HG03045 (cell line): ENCODE results near the gene B4GALT5.
A peak's percentile ranks its signal among the peaks of the same experiment; 100 is the strongest.
"Not testable (repeated sequence)": the region's sequence is repeated elsewhere in the genome, so short reads cannot be mapped to it uniquely, and the experiment has no call there.

Experiments used
- ATAC-seq: cut with Tn5 transposase; IDR thresholded peaks from one replicate; pipeline ENCODE4 v1.9.1; 2021; ENCODE audit warnings: mild to moderate bottlenecking, moderate library complexity; ENCODE audit not compliant: unreplicated experiment

Gene B4GALT5

DNA sequence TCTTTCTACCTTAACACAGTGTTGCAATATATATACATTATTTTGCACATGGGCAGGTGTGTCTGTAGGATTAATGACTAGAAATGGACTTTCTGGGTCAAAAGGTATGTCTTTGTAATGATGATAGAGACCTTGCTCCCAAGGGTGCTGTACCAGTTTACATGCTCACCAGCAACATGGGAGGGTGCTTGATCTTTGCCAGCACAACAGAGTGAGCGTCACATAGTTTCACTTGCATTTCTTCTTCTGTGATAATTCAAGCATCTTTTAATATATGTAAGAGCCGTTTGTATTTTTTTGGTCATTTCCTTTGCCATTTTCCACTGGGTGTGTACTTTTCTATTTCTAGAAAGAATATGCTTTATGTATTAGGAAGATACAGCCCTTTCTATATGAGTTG is 23.6 kb upstream of the B4GALT5 start:
- ATAC-seq, result no peak

- ATAC-seq, result no peak
These were observed 16.1 kb upstream of the B4GALT5 start for GRCh38 chr20:49729780-49730179.

DNA sequence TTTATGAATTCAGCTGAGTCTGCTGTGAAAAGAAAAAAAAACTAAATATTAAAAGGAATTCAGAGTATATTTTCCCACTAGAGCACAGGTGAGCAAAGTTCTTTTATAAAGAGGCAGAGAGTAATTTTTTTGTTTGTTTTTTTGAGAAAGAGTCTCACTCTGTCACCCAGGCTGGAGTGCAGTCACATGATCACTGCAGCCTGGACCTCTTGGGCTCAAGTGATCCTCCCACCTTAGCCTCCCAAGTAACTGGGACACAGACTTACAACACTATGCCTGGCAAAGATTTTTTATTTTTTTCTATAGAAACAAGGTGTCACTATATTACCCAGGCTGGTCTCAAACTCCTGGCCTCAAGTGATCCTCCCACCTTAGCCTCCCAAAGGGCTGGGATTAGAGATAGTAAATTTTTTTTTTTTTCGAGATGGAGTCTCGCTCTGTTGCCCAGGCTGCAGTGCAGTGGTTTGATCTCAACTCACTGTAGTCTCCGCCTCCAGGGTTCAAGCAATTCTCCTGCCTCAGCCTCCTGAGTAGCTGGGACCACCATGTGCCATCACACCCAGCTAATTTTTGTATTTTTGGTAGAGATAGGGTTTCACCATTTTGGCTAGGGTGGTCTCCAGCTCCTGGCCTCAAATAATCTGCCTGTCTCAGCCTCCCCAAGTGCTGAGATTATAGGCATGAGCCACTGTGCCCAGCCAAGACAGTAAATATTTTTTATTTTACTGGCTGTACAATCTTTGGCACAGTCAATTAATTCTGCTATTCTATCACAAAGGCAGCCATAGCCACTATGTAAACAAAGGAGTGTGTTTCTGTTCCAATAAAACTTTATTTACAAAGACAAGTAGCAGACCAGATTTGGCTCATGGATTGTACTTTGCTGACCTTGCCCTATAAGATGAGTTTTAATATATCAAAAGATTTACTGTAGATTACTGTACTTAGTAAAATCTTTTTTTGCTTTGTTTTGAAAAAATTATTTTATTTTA is 14.5 kb upstream of the B4GALT5 start:
- no peak for ATAC-seq

DNA sequence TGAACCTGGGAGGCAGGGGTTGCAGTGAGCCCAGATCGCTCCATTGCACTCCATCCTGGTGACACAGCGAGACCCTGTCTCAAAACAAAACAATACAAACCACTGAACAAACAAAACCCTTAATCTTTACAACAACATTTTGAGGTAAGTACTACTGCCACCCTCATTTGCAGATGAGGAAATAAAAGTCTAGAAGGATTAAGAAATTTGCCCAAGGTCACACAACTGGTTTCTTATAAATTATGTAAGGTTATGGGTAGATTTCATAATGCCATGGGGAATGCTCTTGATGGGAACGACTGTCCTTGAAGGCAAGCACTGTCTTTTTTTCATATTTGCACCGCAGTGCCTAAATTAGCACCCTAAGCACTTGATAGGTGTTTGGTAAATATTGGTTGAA is 13.8 kb upstream of the B4GALT5 start:
- ATAC-seq, result no peak

DNA sequence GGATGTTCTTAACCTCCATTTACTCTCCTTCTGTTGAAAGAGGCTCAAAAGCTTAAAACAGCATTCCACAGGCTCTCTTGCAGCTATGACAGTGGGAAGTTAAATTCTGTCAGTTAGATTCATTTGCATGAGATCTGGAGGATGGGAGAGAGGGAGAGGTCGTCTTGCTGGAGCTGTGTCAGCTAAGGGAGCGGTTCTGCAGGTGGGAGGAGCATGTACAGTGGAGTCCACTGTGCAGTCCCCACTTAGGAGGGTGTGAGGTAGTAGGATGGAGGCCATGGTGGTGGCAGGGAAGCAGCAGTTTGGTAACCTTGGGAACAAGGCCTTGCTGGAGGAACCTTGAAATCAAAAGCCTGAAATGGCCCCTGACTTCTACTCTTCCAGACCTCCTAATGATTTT is 12.0 kb upstream of the B4GALT5 start:
- no peak for ATAC-seq

GRCh38 chr20:49725224-49725606 is 11.5 kb upstream of the B4GALT5 start:
- not testable (repeated sequence) for ATAC-seq

DNA sequence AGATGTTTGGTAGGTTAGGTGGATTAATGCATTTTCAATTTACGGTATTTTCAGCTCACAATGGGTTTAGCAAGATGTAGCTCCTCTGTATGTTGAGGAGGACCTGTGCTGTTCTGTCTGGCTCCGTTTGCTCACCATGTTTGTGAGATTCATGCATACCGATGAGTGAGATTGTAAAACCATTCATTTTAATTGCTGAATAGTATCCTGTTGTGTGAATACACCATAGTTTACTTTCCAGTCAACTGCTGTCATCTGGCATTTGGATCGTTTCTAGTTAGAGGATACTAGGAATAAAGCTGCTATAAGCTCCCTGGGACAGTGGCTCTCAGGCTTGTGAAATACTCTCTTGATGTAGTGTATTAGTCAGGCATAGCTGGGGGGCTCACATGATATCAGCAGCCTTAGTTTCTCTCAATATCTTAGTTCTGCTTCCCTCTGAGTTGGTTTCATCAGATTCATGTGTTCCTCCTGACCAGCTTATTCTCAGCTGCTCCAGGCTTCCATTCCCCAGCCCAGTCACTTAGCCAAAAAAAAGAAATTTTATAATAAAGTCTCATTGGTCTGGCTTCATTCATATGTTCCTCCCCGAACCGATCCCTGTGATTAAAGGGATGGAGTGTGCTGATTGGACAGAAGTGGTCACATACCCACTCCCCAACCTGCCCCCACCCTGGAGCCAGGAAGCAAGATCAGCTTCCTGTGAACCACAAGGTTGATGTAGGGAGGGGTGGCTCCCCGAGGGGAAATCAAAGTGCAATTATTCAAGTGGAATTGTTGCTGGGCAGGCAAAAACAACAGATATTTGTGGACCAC is 10.9 kb upstream of the B4GALT5 start:
- ATAC-seq, result no peak

DNA sequence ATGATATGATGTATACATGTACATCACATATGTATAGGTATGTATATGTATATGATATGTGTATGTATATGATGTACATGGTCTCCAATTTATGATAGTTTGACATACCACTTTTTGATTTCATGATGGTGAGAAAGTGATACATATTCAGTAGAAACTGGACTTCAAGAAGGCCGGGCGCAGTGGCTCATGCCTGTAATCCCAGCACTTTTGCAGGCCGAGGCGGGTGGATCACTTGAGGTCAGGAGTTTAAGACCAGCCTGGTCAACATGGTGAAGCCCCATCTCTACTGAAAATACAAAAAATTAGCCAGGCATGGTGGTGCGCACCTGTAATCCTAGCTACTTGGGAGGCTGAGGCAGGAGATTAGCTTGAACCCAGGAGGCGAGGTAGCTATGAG is 10.1 kb upstream of the B4GALT5 start:
- not testable (repeated sequence) for ATAC-seq

DNA sequence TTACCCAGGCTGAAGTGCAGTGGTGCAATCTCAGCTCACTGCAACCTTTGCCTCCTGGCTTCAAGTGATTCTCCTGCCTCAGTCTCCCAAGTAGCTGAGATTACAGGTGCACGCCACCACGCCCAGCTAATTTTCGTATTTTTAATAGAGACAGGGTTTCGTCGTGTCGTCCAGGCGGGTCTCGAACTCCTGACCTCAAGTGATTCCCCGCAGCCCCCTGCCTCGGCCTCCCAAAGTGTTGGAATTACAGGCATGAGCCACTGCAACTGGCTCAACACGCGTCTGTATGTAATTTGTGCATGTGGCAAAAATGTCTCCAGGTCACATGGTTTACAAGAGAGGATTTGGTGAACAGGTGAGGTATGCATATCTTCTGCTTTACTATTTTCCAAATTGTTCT is 7.6 kb upstream of the B4GALT5 start:
- not testable (repeated sequence) for ATAC-seq

GRCh38 chr20:49715466-49715865 is 1.8 kb upstream of the B4GALT5 start:
- ATAC-seq, result no peak

- ATAC-seq, result peak; percentile 59
These were observed 504 bp downstream of the B4GALT5 start for GRCh38 chr20:49712996-49713752.

DNA sequence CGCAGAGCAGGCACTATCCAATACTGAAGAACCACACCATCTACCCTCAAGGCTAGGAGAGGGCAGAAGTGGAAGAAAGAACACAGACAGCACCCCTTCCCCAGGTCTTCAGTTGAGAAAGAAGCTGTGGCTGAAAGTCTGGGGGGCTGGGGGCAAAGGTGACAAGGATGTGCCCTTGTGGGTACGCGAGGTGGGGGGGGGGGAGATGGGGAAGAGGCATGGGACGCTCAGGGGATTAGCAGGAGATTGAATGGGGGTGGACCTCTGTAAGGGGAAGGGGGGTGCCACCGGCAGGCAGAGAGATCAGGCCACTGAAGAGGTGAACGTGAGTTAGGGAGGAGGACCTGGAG is 1.1 kb downstream of the B4GALT5 start:
- no peak for ATAC-seq

GRCh38 chr20:49712118-49712517 is 1.6 kb downstream of the B4GALT5 start:
- no peak for ATAC-seq

- no peak for ATAC-seq
These were observed 2.1 kb downstream of the B4GALT5 start for GRCh38 chr20:49711667-49711987.

DNA sequence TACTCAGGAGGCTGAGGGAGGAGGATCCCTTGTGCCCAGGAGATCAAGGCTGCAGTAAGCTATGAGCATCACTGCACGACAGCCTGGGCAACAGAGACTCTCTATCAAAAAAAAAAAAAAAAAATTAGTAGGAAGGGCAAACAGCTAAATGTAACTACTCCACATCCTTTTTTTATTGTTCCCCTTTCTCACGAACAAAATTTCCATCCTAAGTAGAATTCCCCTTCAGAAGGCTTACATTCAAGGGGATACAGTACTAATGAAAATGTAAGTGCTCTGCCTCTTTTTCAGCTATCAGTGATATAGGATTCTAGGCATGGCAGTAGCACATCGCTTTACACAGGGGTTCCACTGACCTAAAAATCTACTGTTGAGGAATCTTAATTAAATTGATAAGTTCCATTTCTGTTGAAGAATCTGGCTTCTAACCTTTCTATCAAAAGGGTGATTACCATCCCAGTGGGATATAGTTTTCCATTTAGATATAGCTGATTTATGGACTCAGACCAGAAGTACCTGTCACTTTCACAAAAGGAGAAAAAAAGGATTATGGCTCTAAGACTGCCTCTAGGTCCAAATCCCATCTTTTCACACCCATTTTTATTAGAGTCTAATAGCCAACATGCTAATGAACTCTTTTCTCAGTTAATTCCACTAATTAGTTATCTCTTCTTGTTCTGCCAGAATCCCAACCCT is 2.6 kb downstream of the B4GALT5 start:
- no peak for ATAC-seq

- ATAC-seq, result no peak
These were observed 6.6 kb downstream of the B4GALT5 start for GRCh38 chr20:49707118-49707517.

- ATAC-seq, result no peak
These were observed 7.0 kb downstream of the B4GALT5 start for GRCh38 chr20:49706630-49707091.

GRCh38 chr20:49705893-49706292 is 7.8 kb downstream of the B4GALT5 start:
- ATAC-seq, result not testable (repeated sequence)

DNA sequence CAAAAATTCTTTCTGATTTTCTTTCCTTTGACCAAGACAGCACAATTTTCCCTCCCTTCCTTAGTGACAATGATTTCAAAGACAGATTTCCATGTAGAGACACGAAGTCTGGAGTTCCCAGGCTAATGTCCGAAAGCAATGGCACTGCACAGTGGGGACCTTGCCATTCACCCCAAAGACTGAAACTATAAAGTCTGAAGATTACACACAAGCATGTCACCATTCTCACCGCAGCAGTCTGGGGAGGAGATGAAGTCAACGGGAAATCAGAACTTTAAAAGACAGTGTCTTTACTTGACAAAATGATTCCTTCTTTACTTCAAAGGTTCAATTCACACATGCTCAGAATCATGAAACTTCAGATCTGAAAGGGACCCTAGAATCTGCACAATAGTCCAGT is 8.3 kb downstream of the B4GALT5 start:
- ATAC-seq, result no peak

GRCh38 chr20:49704932-49705336 is 8.7 kb downstream of the B4GALT5 start:
- no peak for ATAC-seq

DNA sequence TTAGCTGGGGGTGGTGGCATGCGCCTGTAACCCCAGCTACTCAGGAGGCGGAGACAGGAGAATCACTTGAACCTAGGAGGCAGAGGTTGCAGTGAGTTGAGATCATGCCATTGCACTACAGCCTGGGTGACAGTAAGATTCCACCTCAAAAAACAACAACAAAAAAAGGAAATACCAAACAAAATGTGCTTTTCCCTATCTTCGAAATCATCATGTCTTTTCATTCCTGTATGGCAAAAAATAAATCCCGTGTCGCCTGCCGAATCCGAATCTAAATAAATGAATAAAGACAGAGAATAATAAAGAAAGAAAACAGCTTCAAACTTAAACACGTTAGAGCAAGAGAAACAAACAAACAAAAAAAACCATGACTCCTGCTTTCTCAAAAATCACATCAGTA is 11.8 kb downstream of the B4GALT5 start:
- ATAC-seq, result no peak
